ENCODE measurements around the gene DDX42. TPM values are rescaled to one million over a fixed set of nuclear protein-coding genes. Genes with fewer than 3 reads are reported as not detected.

Gene DDX42
- total RNA-seq, 2 donors from 2014 or later: 39.9 to 41.0 TPM

- H3K27ac ChIP-seq: no peak overlapping the region
- no peaks in the 10 kb centered on the region for H3K27me3 ChIP-seq
- no peak for TF ChIP-seq CTCF (IDR thresholded peaks at IDR 0.05)
- peaks cover 14% of the 10 kb centered on the region for H3K36me3 ChIP-seq
- no peak overlapping the region for H3K4me3 ChIP-seq
- peaks cover 0 to 19% of the 10 kb centered on the region in 2 donors for H3K4me1 ChIP-seq
- no peaks in the 10 kb centered on the region for H3K9me3 ChIP-seq
- DNase-seq (ENCODE audit: low spot score): no peak
These were observed 6.5 kb downstream of the DDX42 start for GRCh38 chr17:63780507-63780906.

GRCh38 chr17:63780928-63781327, 7.0 kb downstream of the DDX42 start:
- DNase-seq (ENCODE audit: low spot score): no peak
- H3K27ac ChIP-seq: no peak overlapping the region
- peaks cover 14% of the 10 kb centered on the region for H3K36me3 ChIP-seq
- H3K4me3 ChIP-seq: no peak overlapping the region
- no peaks in the 10 kb centered on the region for H3K27me3 ChIP-seq
- H3K4me1 ChIP-seq: peaks cover 0 to 15% of the 10 kb centered on the region in 2 donors
- no peak for TF ChIP-seq CTCF (IDR thresholded peaks at IDR 0.05)
- no peaks in the 10 kb centered on the region for H3K9me3 ChIP-seq

GRCh38 chr17:63783522-63783921, 9.6 kb downstream of the DDX42 start:
- no peaks in the 10 kb centered on the region for H3K27me3 ChIP-seq
- no peak for DNase-seq (ENCODE audit: low spot score)
- no peak overlapping the region for H3K4me3 ChIP-seq
- H3K4me1 ChIP-seq: peaks cover 0 to 10% of the 10 kb centered on the region in 2 donors
- H3K9me3 ChIP-seq: no peaks in the 10 kb centered on the region
- no peak for TF ChIP-seq CTCF (IDR thresholded peaks at IDR 0.05)
- peaks cover 30% of the 10 kb centered on the region for H3K36me3 ChIP-seq
- no peak overlapping the region for H3K27ac ChIP-seq

GRCh38 chr17:63785556-63785955, 11.6 kb downstream of the DDX42 start:
- Histone ChIP-seq H3K4me1 (peaks cover 0 to 7% of the 10 kb centered on the region in 2 donors), H3K4me3 (no peak overlapping the region), H3K27ac (no peak overlapping the region), H3K36me3 (peaks cover 42% of the 10 kb centered on the region), H3K9me3 (no peaks in the 10 kb centered on the region), H3K27me3 (no peaks in the 10 kb centered on the region)
- TF ChIP-seq CTCF (IDR thresholded peaks at IDR 0.05): no peak
- DNase-seq (ENCODE audit: low spot score): no peak

GRCh38 chr17:63786117-63786516, 12.1 kb downstream of the DDX42 start:
- H3K4me1 ChIP-seq: peaks cover 0 to 5% of the 10 kb centered on the region in 2 donors

More at GRCh38 chr17:63786117-63786516, 12.1 kb downstream of the DDX42 start:
- Histone ChIP-seq H3K9me3 (no peaks in the 10 kb centered on the region), H3K4me3 (no peak overlapping the region), H3K27ac (no peak overlapping the region), H3K36me3 (peaks cover 43% of the 10 kb centered on the region), H3K27me3 (no peaks in the 10 kb centered on the region)
- TF ChIP-seq CTCF (IDR thresholded peaks at IDR 0.05): no peak
- no peak for DNase-seq (ENCODE audit: low spot score)

All from right atrium auricular region (tissue), 2 donors.